Thyroid gland (tissue), 4 donors: ENCODE measurements around the gene CDK19. TPM values are rescaled to one million over a fixed set of nuclear protein-coding genes. Genes with fewer than 3 reads are reported as not detected.

ENCODE experiments used
- DNase-seq, 2 donors: peaks; one replicate each; pipeline ENCODE4 v3.0.0-alpha.2; 2019
- H3K27ac ChIP-seq, 3 donors: fragments of 200-600 bp; sonication (generic); 1 replicate in 2 of 3; 2 replicates in 1 of 3; pipeline ENCODE4 v1.5.1; 2016 to 2019; ENCODE audit warnings: mild to moderate bottlenecking in 1 of 3, moderate library complexity in 1 of 3
- H3K27me3 ChIP-seq: fragments of 200-600 bp; sonication (generic); one replicate; pipeline ENCODE4 v1.5.1; 2019
- H3K36me3 ChIP-seq, 2 donors: fragments of 200-600 bp; sonication (generic); one replicate each; pipeline ENCODE4 v1.5.1; 2016 to 2019
- H3K4me1 ChIP-seq, 2 donors: fragments of 200-600 bp; sonication (generic); one replicate each; pipeline ENCODE4 v1.5.1; 2017 to 2019
- H3K4me3 ChIP-seq, 3 donors: fragments of 200-600 bp; sonication (generic); replicated peaks in 1 of 3; 1 replicate in 2 of 3; 2 replicates in 1 of 3; pipeline ENCODE4 v1.5.1; 2016; ENCODE audit warnings: mild to moderate bottlenecking in 1 of 3
- H3K9me3 ChIP-seq: fragments of 200-600 bp; sonication (generic); one replicate; pipeline ENCODE4 v1.5.1; 2017
- CTCF ChIP-seq, 6 experiments: fragments of 200-600 bp in 3 of 6; fragments of 450-650 bp in 3 of 6; sonication (generic) in 3 of 6; IDR thresholded peaks; one replicate each; pipeline ENCODE4 v1.5.1; 2016 to 2019; ENCODE audit warnings: antibody characterized with exemption in 6 of 6, mild to moderate bottlenecking in 2 of 6, inconsistent platforms in 1 of 6, moderate library complexity in 1 of 6
- POLR2A ChIP-seq, 2 donors: fragments of 450-650 bp; IDR thresholded peaks; one replicate each; pipeline ENCODE4 v1.6.1; 2017; ENCODE audit warnings: antibody characterized with exemption in 2 of 2, mild to moderate bottlenecking in 2 of 2, moderate library complexity in 1 of 2
- WGBS, 2 donors: methylation state at CpG; one replicate each; pipeline ENCODE4 v1.1.5; 2017; 5-methylcytosine and 5-hydroxymethylcytosine counted together
- intact Hi-C: fragments of 100-400 bp; cut with DNase I; formaldehyde crosslinking; loops from one replicate; pipeline ENCODE4 v1.15.1; 2023
- small RNA-seq: library from RNA; depleted of rRNA; stranded (forward); fragments of <200 nt; gene quantifications from one replicate; pipeline ENCODE3, GENCODE V24; 2016
- total RNA-seq, 4 donors: library from RNA; depleted of rRNA; stranded (reverse); fragments of >200 nt; gene quantifications; one replicate each; pipeline ENCODE4 v1.2.3, GENCODE V29; 2016

Gene CDK19
- total RNA-seq, 4 donors from 2014 or later: 12.6 to 17.9 (median 13.3) TPM

- Histone ChIP-seq H3K36me3 (no peaks in the 10 kb centered on the region), H3K27ac (no peak overlapping the region), H3K27me3 (no peaks in the 10 kb centered on the region), H3K4me1 (no peaks in the 10 kb centered on the region), H3K9me3 (no peaks in the 10 kb centered on the region), H3K4me3 (no peak overlapping the region)
- TF ChIP-seq POLR2A (IDR thresholded peaks at IDR 0.05) (no peak), CTCF (IDR thresholded peaks at IDR 0.05) (no peak)
- intact Hi-C loops: no loop called here
- no peak for DNase-seq
- 63 to 71% methylated on average over 6 of the region's 6 CpGs for WGBS, 2 donors
Observed at GRCh38 chr6:110560239-110561007, 254.8 kb downstream of the CDK19 start.

Small RNA genes within 50 kb of the gene (small RNA-seq; reads per million reads assigned to genes)
- gene RNU6-1115P (not detected), gene RNU6-957P (not detected), gene SNORA40C (not detected)

Other genes with a start within 250 kb of the CDK19 start
- gene AMD1, start 59.3 kb upstream of the CDK19 start, total RNA-seq: 100 to 1,000 TPM in 2 of 4 donors, 10 to 100 TPM in 2; 77.2 to 194 (median 124) TPM
- 10 to 100 TPM; 16.0 to 49.8 (median 39.9) TPM for gene GTF3C6, start 143.2 kb upstream of the CDK19 start, total RNA-seq
- gene RPF2, start 166.6 kb upstream of the CDK19 start, total RNA-seq: 10 to 100 TPM; 20.2 to 34.6 (median 23.9) TPM